HepG2 (cell line): ENCODE measurements around the gene ADIPOR2. TPM values are rescaled to one million over a fixed set of nuclear protein-coding genes. Genes with fewer than 3 reads are reported as not detected.

ENCODE experiments used
- AHR ChIP-seq: IDR thresholded peaks from 2 replicates; pipeline ENCODE4 v1.6.1; 2018; ENCODE audit warnings: missing genetic modification reagents, missing compliant biosample characterization
- CENPX ChIP-seq: sonication (generic); formaldehyde crosslinking; IDR thresholded peaks from 2 replicates; pipeline ENCODE4 v1.9.0; 2021; ENCODE audit warnings: mild to moderate bottlenecking, missing genetic modification reagents, moderate library complexity
- FOSL2 ChIP-seq: sonication (generic); formaldehyde crosslinking; IDR thresholded peaks from 2 replicates; pipeline ENCODE4 v1.4.0; 2020; ENCODE audit warnings: missing genetic modification reagents
- HNF4A ChIP-seq: sonication (generic); formaldehyde crosslinking; IDR thresholded peaks from 2 replicates; pipeline ENCODE4 v1.4.0; 2020; ENCODE audit warnings: missing genetic modification reagents
- JUN ChIP-seq: sonication (generic); formaldehyde crosslinking; IDR thresholded peaks from 2 replicates; pipeline ENCODE4 v1.4.0; 2020; ENCODE audit warnings: mild to moderate bottlenecking, missing genetic modification reagents
- KAT7 ChIP-seq: IDR thresholded peaks from 2 replicates; pipeline ENCODE4 v1.6.1; 2018; ENCODE audit warnings: borderline replicate concordance, missing compliant biosample characterization
- NR2F6 ChIP-seq, 2 experiments: IDR thresholded peaks; 2 replicates each; pipeline ENCODE4 v1.6.1; 2016; ENCODE audit warnings: antibody characterized with exemption in 1 of 2, mild to moderate bottlenecking in 1 of 2
- ONECUT2 ChIP-seq: sonication (generic); formaldehyde crosslinking; IDR thresholded peaks from 2 replicates; pipeline ENCODE4 v1.4.0; 2020; ENCODE audit warnings: missing genetic modification reagents
- PHF5A ChIP-seq: IDR thresholded peaks from one replicate; pipeline ENCODE4 v1.6.1; 2018; ENCODE audit warnings: low read depth, missing genetic modification reagents; ENCODE audit not compliant: unreplicated experiment
- TBX3 ChIP-seq: fragments of 450-650 bp; IDR thresholded peaks from 2 replicates; pipeline ENCODE4 v1.6.1; 2017; ENCODE audit warnings: antibody characterized with exemption, mild to moderate bottlenecking, inconsistent platforms, borderline replicate concordance
- TCF7L2 ChIP-seq: IDR thresholded peaks from 2 replicates; pipeline ENCODE4 v1.6.1; 2011; ENCODE audit warnings: mild to moderate bottlenecking, low read depth, low read length, moderate library complexity
- ZNF160 ChIP-seq: sonication (generic); formaldehyde crosslinking; IDR thresholded peaks from 2 replicates; pipeline ENCODE4 v1.8.0; 2022; ENCODE audit warnings: mild to moderate bottlenecking, inconsistent platforms, missing genetic modification reagents
- ZNF292 ChIP-seq: sonication (generic); formaldehyde crosslinking; IDR thresholded peaks from 2 replicates; pipeline ENCODE4 v1.8.1; 2022; ENCODE audit warnings: mild to moderate bottlenecking, low read depth, missing genetic modification reagents, borderline replicate concordance
- ZNF550 ChIP-seq: sonication (generic); formaldehyde crosslinking; IDR thresholded peaks from 2 replicates; pipeline ENCODE4 v1.4.0; 2020; ENCODE audit warnings: mild to moderate bottlenecking, missing genetic modification reagents, borderline replicate concordance
- ZZZ3 ChIP-seq: sonication (generic); formaldehyde crosslinking; IDR thresholded peaks from 2 replicates; pipeline ENCODE4 v1.4.0; 2020; ENCODE audit warnings: missing genetic modification reagents, mild to moderate bottlenecking, borderline replicate concordance
- polyA plus RNA-seq, 8 experiments: library from polyadenylated mRNA; depleted of rRNA in 3 of 8; stranded (reverse) in 7 of 8; unstranded in 1 of 8; fragments of >200 nt; fragmentation: Illumina TruSeq in 4 of 8; extraction: Trizol in 4 of 8; gene quantifications; 2 replicates each; pipeline versions ENCODE4 v1.2.1 to v1.2.3, GENCODE V29; 2011 to 2016; ENCODE audit warnings: low read depth in 4 of 8, missing spikeins in 1 of 8, mixed read lengths in 1 of 8; ENCODE audit not compliant: insufficient read depth in 1 of 8
- total RNA-seq, 5 experiments: library from RNA; depleted of rRNA; stranded (reverse); fragments of >200 nt; fragmentation: Illumina TruSeq; extraction: Trizol; gene quantifications; 2 replicates each; pipeline ENCODE4 v1.2.3, GENCODE V29; 2016; ENCODE audit warnings: low read depth in 1 of 5
- TF ChIP-seq, protein P1 (sequence below): IDR thresholded peaks from 2 replicates; pipeline ENCODE4 v1.6.1; 2016; ENCODE audit warnings: mild to moderate bottlenecking
- TF ChIP-seq, protein P2 (sequence below): sonication (generic); formaldehyde crosslinking; IDR thresholded peaks from 2 replicates; pipeline ENCODE4 v1.4.0; 2020; ENCODE audit warnings: missing genetic modification reagents
- TF ChIP-seq, protein P3 (sequence below): sonication (generic); formaldehyde crosslinking; IDR thresholded peaks from 2 replicates; pipeline ENCODE4 v1.5.0; 2020; ENCODE audit warnings: mild to moderate bottlenecking, missing genetic modification reagents
- TF ChIP-seq, protein P4 (sequence below): sonication (generic); formaldehyde crosslinking; IDR thresholded peaks from 2 replicates; pipeline ENCODE4 v1.5.0; 2020; ENCODE audit warnings: missing genetic modification reagents
- TF ChIP-seq, protein P5 (sequence below): sonication (generic); formaldehyde crosslinking; IDR thresholded peaks from 2 replicates; pipeline ENCODE4 v1.5.1; 2020; ENCODE audit warnings: missing genetic modification reagents, mild to moderate bottlenecking, borderline replicate concordance
- TF ChIP-seq, protein P6 (sequence below): sonication (generic); formaldehyde crosslinking; IDR thresholded peaks from 2 replicates; pipeline ENCODE4 v1.4.0; 2020; ENCODE audit warnings: mild to moderate bottlenecking, missing genetic modification reagents

The ADIPOR2 gene
- total and polyA plus RNA-seq, 2 of the 13 experiments (the other 11 are each of a cell fraction or from before 2014, with no cell fraction given) = 35.2 to 52.2 TPM

DNA sequence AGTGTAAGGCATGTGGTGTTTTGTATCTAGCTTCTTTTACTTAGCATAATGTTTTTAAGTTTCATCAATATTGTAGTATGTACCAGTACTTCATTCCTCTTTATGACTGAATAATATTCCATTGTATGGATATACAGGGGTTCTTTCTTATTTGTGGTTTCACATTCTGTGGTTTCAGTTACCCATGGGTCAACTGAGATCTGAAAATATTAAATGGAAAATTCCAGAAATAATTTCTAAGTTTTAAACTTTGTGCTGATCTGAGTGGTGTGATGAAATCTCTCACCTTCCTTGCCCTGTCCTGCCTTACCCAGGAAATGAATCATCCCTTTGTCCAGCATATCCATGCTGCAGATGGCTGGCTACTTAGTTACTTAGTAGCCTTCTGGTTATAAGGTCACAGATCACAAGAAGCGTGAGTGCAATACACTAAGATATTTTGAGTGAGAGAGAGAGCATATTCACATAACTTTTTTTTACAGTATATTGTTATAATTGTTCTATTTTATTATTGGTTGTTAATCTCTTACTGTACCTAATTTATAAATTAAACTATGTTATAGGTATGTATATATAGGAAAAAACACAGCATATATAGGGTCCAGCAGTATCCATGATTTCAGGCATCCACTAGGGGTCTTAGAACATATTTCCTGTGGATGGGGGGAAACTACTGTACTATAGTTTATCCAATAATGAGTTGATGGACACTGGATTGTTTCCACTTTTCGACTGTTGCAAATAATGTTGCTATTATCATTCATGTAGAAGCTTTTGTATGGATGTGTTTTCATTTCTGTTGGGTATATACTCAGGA lies 69.9 kb downstream of the ADIPOR2 start (continued):
- TF ChIP-seq HNF4A (CRISPR knock-in tag) (peak; percentile 85), ZNF160 (no peak), NR2F6 (IDR thresholded peaks at IDR 0.05) (peak; percentile 93), NR2F6 (CRISPR knock-in tag; IDR thresholded peaks at IDR 0.05) (peak; percentile 95), JUN (CRISPR knock-in tag) (peak; percentile 83; the same call in 1 of the 2 replicates), PHF5A (CRISPR knock-in tag) (peak; percentile 76), TCF7L2 (no peak), ZNF292 (CRISPR knock-in tag) (peak; percentile 15; the same call in 1 of the 2 replicates), ZNF550 (CRISPR knock-in tag) (no peak), FOSL2 (CRISPR knock-in tag) (peak; percentile 99), ZZZ3 (CRISPR knock-in tag) (no peak), ONECUT2 (CRISPR knock-in tag) (no peak), AHR (CRISPR knock-in tag) (no peak), KAT7 (no peak), CENPX (CRISPR knock-in tag) (no peak), TBX3 (peak; percentile 50; the same call in 1 of the 2 replicates)
- TF ChIP-seq, protein P1, sequence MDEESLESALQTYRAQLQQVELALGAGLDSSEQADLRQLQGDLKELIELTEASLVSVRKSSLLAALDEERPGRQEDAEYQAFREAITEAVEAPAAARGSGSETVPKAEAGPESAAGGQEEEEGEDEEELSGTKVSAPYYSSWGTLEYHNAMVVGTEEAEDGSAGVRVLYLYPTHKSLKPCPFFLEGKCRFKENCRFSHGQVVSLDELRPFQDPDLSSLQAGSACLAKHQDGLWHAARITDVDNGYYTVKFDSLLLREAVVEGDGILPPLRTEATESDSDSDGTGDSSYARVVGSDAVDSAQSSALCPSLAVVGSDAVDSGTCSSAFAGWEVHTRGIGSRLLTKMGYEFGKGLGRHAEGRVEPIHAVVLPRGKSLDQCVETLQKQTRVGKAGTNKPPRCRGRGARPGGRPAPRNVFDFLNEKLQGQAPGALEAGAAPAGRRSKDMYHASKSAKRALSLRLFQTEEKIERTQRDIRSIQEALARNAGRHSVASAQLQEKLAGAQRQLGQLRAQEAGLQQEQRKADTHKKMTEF (CRISPR knock-in tag) = peak; percentile 89
- TF ChIP-seq, protein P2, sequence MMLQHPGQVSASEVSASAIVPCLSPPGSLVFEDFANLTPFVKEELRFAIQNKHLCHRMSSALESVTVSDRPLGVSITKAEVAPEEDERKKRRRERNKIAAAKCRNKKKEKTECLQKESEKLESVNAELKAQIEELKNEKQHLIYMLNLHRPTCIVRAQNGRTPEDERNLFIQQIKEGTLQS (CRISPR knock-in tag) = peak; percentile 87
- TF ChIP-seq, protein P3, sequence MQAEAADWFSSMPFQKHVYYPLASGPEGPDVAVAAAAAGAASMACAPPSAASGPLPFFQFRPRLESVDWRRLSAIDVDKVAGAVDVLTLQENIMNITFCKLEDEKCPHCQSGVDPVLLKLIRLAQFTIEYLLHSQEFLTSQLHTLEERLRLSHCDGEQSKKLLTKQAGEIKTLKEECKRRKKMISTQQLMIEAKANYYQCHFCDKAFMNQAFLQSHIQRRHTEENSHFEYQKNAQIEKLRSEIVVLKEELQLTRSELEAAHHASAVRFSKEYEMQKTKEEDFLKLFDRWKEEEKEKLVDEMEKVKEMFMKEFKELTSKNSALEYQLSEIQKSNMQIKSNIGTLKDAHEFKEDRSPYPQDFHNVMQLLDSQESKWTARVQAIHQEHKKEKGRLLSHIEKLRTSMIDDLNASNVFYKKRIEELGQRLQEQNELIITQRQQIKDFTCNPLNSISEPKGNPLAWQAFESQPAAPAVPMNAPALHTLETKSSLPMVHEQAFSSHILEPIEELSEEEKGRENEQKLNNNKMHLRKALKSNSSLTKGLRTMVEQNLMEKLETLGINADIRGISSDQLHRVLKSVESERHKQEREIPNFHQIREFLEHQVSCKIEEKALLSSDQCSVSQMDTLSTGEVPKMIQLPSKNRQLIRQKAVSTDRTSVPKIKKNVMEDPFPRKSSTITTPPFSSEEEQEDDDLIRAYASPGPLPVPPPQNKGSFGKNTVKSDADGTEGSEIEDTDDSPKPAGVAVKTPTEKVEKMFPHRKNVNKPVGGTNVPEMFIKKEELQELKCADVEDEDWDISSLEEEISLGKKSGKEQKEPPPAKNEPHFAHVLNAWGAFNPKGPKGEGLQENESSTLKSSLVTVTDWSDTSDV (CRISPR knock-in tag) = no peak
- TF ChIP-seq, protein P4, sequence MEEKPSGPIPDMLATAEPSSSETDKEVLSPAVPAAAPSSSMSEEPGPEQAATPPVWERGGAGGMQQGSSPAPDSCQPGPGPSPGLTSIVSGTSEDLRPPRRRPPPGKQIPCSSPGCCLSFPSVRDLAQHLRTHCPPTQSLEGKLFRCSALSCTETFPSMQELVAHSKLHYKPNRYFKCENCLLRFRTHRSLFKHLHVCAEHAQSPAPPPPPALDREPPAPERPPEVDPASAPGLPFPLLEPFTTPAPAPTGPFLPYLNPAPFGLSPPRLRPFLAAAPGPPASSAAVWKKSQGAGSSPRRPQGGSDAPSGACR (CRISPR knock-in tag) = no peak
- TF ChIP-seq, protein P5, sequence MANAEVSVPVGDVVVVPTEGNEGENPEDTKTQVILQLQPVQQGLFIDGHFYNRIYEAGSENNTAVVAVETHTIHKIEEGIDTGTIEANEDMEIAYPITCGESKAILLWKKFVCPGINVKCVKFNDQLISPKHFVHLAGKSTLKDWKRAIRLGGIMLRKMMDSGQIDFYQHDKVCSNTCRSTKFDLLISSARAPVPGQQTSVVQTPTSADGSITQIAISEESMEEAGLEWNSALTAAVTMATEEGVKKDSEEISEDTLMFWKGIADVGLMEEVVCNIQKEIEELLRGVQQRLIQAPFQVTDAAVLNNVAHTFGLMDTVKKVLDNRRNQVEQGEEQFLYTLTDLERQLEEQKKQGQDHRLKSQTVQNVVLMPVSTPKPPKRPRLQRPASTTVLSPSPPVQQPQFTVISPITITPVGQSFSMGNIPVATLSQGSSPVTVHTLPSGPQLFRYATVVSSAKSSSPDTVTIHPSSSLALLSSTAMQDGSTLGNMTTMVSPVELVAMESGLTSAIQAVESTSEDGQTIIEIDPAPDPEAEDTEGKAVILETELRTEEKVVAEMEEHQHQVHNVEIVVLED (CRISPR knock-in tag) = peak; percentile 48; the same call in 1 of the 2 replicates
- TF ChIP-seq, protein P6, sequence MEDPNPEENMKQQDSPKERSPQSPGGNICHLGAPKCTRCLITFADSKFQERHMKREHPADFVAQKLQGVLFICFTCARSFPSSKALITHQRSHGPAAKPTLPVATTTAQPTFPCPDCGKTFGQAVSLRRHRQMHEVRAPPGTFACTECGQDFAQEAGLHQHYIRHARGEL = no peak
